HG02571 (cell line): ENCODE measurements around the gene POFUT2.

Experiments used
- ATAC-seq: cut with Tn5 transposase; IDR thresholded peaks from one replicate; pipeline ENCODE4 v1.9.1; 2021; ENCODE audit warnings: mild to moderate bottlenecking, moderate library complexity; ENCODE audit not compliant: unreplicated experiment

POFUT2 gene

GRCh38 chr21:45264912-45265515 is 22.7 kb downstream of the POFUT2 start:
- ATAC-seq = no peak

- no peak for ATAC-seq
Observed at GRCh38 chr21:45264146-45264911, 23.4 kb downstream of the POFUT2 start.

- no peak for ATAC-seq
Observed at GRCh38 chr21:45263534-45263933, 24.2 kb downstream of the POFUT2 start.

GRCh38 chr21:45262616-45263015 is 25.1 kb downstream of the POFUT2 start:
- ATAC-seq = no peak

- ATAC-seq = no peak
Observed at GRCh38 chr21:45262041-45262581, 25.6 kb downstream of the POFUT2 start.

GRCh38 chr21:45261093-45261492 is 26.6 kb downstream of the POFUT2 start:
- no peak for ATAC-seq

- no peak for ATAC-seq
Observed at GRCh38 chr21:45260191-45260825, 27.4 kb downstream of the POFUT2 start.

GRCh38 chr21:45259206-45259840 is 28.4 kb downstream of the POFUT2 start:
- no peak for ATAC-seq

GRCh38 chr21:45258466-45258865 is 29.2 kb downstream of the POFUT2 start:
- no peak for ATAC-seq

- ATAC-seq = no peak
Observed at GRCh38 chr21:45257673-45258341, 29.9 kb downstream of the POFUT2 start.

- ATAC-seq = no peak
Observed at GRCh38 chr21:45256912-45257672, 30.6 kb downstream of the POFUT2 start.

- ATAC-seq = no peak
Observed at GRCh38 chr21:45256021-45256911, 31.4 kb downstream of the POFUT2 start.

- no peak for ATAC-seq
Observed at GRCh38 chr21:45255381-45256020, 32.2 kb downstream of the POFUT2 start.

- no peak for ATAC-seq
Observed at GRCh38 chr21:45254460-45254930, 33.2 kb downstream of the POFUT2 start.

GRCh38 chr21:45253633-45254459 is 33.8 kb downstream of the POFUT2 start:
- ATAC-seq = no peak

GRCh38 chr21:45253180-45253579 is 34.5 kb downstream of the POFUT2 start:
- no peak for ATAC-seq

GRCh38 chr21:45252448-45252925 is 35.2 kb downstream of the POFUT2 start:
- ATAC-seq = no peak
